ENCODE measurements around the gene ZNF436.
A peak's percentile ranks its signal among the peaks of the same experiment; 100 is the strongest.

Gene ZNF436

DNA sequence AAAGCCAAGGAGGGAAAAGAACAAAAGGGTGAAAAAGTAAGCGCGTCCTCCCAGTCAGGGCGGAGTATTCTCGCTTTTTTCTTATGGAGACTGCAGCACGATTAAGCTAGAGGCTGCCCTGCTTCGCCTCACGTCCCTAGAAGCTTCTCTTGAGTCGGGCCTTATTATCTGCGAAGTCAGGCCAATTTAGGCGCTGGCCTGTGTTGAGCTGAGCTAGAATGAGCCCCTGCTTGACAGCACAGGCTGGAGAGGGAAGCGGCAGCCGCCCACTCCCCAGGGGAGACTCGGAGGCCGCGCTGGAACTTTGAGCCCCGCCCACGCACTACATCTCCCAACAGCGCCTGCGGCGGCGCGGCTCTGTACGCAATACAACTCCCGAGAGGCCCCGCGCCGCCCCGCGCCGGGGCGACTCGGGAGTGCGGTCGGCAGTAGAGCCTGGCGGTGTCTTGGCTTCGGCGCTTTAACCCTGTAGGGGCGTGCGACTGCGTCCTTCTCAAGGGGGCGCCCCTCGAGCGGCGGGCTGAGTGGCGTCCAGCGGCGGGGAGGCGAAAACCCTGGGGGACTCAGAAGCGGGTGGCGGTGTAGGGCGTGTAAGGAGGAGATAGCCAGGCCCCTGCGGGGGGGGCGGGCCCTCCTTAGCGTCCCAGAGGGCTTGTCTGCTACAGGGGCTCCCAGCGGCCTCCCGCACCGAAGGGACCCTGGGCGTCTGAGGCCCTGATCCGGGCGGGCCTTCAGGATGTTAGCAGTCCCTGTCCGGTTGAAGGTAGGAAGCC is 888 bp downstream of the ZNF436 start:
- H3K27ac ChIP-seq = peak overlapping the region; percentile 76 to 99 (median 97)
- peak overlapping the region; percentile 71 to 92 (median 79) for H3K4me3 ChIP-seq

- peak overlapping the region; percentile 76 to 99 (median 97) for H3K27ac ChIP-seq
- H3K4me3 ChIP-seq = peak overlapping the region; percentile 71 to 92 (median 79)
Measured at GRCh38 chr1:23367791-23368561, 1.7 kb downstream of the ZNF436 start.

DNA sequence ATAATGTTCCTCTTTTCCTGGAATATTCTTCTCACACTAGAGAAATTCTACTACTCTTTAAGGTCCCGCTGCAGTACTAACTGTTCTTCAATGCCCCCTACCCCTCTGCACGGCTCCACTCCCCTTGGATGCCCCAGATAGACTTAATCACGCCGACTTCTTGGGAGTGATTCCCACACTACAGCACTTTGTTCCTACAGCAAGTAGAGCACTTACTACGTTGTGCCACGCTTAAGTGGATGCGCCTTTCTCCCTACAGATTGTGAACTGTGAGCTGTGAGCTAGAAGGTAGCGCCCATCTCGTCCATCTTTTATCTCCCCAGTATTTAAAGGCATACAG is 2.2 kb downstream of the ZNF436 start:
- H3K4me3 ChIP-seq = peak overlapping the region; percentile 71 to 92 (median 79)
- peak overlapping the region; percentile 56 to 99 (median 96) for H3K27ac ChIP-seq

- H3K27ac ChIP-seq = peak overlapping the region in 15 of 21 experiments; percentile 82 to 99 (median 97)
Measured at GRCh38 chr1:23366598-23366997, 3.0 kb downstream of the ZNF436 start.

GRCh38 chr1:23366146-23366545 is 3.5 kb downstream of the ZNF436 start:
- Histone ChIP-seq H3K4me3 (peak overlapping the region in 3 of 7 experiments; percentile 5 to 85 (median 79)), H3K27ac (peak overlapping the region in 8 of 21 experiments; percentile 15 to 99 (median 96))

More at GRCh38 chr1:23366598-23366997, 3.0 kb downstream of the ZNF436 start:
- peak overlapping the region in 6 of 7 experiments; percentile 71 to 91 (median 78) for H3K4me3 ChIP-seq

GRCh38 chr1:23362218-23362713 is 7.4 kb downstream of the ZNF436 start:
- Histone ChIP-seq H3K27ac (no peak overlapping the region), H3K4me3 (no peak overlapping the region)

DNA sequence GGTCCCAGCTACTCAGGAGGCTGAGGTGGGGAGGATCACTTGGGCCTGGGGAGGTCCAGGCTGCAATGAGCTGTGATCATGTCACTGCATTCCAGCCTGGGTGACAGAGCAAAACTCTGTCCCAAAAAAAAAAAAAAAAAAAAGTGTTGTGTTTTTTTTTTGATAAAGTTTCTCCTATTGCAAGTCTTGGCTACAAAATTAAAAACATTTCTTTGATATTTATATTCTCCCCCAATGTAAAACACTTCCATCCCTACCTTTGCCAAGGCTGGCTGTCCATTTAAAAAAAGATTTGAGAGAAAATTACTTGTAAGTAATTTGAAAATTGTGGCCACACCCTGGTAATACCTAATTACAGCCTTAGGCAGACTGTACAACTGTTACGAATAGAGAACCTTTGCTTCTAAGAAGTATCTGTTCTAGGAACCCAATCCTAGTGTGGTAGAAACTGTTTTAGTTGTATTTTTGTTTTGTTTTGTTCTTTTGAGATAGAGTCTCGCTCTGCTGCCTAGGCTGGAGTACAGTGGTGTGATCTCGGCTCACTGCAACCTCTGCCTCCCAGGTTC is 11.2 kb downstream of the ZNF436 start:
- Histone ChIP-seq H3K4me3 (no peak overlapping the region), H3K27ac (peak overlapping the region in 1 of 21 experiments; percentile 35)

GRCh38 chr1:23357138-23357908 is 12.3 kb downstream of the ZNF436 start:
- Histone ChIP-seq H3K27ac (peak overlapping the region in 2 of 21 experiments; percentile 30 to 45), H3K4me3 (no peak overlapping the region)

- Histone ChIP-seq H3K4me3 (no peak overlapping the region), H3K27ac (no peak overlapping the region)
Measured at GRCh38 chr1:23356471-23357137, 13.0 kb downstream of the ZNF436 start.

DNA sequence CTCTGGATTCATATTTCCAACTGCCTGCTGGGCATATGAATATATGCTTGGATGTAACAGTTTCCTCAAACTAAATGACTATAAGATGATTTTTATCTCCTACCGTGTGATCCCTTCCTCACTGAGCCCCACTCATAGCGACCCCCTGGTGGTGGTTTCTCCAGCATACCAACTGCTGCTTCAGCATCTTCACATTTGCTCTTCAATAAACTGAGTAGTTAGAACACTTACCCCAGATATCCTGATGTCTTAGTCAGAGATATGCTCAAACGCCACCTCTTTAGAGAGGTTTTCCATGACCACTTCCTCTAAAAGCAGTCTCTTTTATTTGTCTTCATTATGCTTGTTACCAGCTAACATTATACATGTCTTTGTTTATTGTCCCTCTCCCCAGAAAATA is 15.4 kb downstream of the ZNF436 start:
- Histone ChIP-seq H3K4me3 (no peak overlapping the region), H3K27ac (no peak overlapping the region)

DNA sequence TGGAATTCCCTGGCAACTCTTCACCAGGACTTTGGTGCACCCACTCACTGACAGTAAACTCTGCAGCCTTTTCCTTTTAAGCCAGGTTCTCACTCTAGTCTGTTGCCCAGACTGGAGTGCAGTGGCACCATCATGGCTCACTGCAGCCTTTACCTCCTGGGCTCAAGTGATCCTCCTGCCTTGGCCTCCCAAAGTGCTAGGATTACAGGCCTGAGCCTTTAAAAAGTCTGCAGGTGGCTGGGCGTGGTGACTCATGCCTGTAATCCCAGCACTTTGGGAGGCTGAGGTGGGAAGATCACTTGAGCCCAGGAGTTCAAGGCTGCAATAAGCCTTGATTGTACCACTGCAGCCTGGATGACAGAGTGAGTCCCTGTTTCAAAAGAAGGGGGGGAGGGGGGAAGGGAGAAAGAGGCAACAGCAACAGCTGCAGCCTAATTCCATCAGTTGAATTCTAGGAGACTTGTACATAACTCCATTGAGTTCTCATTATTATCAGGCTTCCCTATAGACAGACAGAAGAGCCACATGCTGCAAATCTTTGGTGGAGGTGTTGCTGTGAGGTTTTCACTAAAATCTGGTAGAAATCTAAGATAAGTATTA is 17.4 kb downstream of the ZNF436 start:
- H3K4me3 ChIP-seq = no peak overlapping the region
- H3K27ac ChIP-seq = no peak overlapping the region

DNA sequence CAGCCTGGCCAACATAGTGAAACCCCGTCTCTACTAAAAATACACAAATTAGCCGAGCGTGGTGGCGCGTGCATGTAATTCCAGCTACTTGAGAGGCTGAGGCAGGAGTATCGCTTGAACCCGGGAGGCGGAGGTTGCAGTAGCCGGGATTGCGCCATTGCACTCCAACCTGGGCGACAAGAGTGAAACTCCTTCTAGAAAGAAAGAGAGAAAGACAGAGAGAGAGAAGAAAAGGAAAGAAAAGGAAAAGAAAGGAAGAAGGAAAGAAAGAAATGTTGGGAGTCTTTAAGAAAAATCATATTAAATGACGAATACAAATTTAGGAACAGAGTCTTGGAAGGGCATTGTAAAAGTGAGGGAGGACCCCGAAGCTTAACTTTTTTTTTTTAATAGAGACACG is 23.7 kb downstream of the ZNF436 start:
- Histone ChIP-seq H3K27ac (no peak overlapping the region), H3K4me3 (no peak overlapping the region)

DNA sequence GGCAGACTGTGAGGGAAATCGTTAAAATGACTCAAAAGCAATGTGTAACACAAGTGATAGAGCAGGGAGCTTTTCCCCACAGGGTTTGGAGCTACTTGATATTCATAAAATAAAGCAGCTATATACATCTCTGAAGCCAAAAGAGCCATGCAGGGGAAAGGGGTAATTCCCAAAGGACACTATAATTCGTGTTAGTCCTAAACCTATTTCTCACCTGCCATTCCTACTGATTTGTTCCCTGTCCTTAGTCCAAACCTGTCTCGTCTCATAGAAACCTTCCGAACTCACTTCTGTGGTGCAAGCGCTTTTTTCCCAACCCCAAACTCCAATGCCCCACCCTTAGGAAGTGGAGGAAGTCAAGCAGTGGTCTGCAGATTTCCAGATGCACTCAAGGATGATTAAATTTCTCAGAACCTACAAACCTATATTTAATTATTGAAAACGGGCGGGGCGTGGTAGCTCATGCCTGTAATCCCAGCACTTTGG is 24.6 kb downstream of the ZNF436 start:
- Histone ChIP-seq H3K4me3 (peak overlapping the region; percentile 74 to 98 (median 84)), H3K27ac (peak overlapping the region; percentile 77 to 100 (median 98))

GRCh38 chr1:23344111-23344986 is 25.3 kb downstream of the ZNF436 start, which contains the start of gene HNRNPR:
TSS of gene HNRNPR (minus strand) at chr1:23344284. CDS start at chr1:23341008, 3,276 bp downstream.
- H3K4me3 ChIP-seq = peak within 1 kb of the TSS; percentile 74 to 98 (median 84)

GRCh38 chr1:23343221-23344110 is 26.2 kb downstream of the ZNF436 start:
- peak overlapping the region; percentile 74 to 98 (median 84) for H3K4me3 ChIP-seq
- peak overlapping the region; percentile 93 to 100 (median 98) for H3K27ac ChIP-seq

More at GRCh38 chr1:23344111-23344986, 25.3 kb downstream of the ZNF436 start, which contains the start of gene HNRNPR:
- peak within 1 kb of the TSS; percentile 93 to 100 (median 98) for H3K27ac ChIP-seq
